AG09309 (cell line): ENCODE measurements around the gene NUCB1.
A peak's percentile ranks its signal among the peaks of the same experiment; 100 is the strongest.
"Not testable (repeated sequence)": the region's sequence is repeated elsewhere in the genome, so short reads cannot be mapped to it uniquely, and the experiment has no call there.

Experiments
- DNase-seq: peaks from one replicate; pipeline ENCODE4 v3.0.0-alpha.2; 2010; ENCODE audit warnings: low read depth
- H3K4me3 ChIP-seq: 2 replicates; pipeline ENCODE4 v1.5.1; 2011; ENCODE audit warnings: mild to moderate bottlenecking, low read depth, low read length, moderate library complexity; ENCODE audit not compliant: control insufficient read depth
- CTCF ChIP-seq: IDR thresholded peaks from 2 replicates; pipeline ENCODE4 v1.5.1; 2011; ENCODE audit warnings: mild to moderate bottlenecking, low read depth, low read length, inconsistent platforms; ENCODE audit not compliant: insufficient read depth, control insufficient read depth; ENCODE audit errors: missing control alignments

The NUCB1 gene

DNA sequence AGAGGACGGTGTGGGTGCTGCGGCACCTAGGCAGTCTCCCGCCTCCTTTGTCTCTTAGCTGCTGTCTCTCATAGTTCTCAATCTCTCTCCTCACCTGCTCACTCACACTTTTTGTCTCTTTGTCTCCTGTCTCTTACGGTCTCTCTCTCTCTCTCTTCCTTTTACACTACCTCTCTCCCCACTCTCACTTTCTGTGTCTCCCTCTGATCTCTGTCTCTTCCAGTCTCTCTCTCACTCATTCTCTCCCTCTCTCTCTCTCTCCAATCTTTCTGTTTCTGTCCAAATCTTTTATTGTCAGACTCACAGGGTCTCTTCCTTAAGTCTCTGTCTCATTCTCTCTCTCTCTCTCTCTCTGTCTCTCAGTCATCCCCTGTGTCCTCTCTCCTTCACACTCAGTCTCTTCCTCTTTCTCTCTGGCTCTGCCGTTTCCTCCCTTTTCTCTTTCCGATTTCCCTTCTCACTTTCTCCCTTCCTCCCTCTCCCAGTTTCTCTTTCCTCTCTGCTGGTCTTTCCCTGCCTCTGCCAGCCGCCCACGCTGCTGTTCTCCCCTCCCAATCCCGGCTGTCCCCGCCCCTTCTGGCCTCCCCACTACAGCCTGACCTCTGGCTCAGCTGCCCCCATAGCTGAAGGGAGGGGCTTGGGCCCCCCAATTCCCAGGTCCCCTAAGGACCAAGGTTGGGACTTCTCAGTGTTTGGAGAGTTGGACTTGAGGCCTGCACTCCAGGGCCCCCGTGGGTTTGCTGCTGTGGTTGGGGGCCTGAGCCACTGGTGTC, 31.8 kb upstream of the NUCB1 start, which contains the start of gene PLEKHA4:
Gene PLEKHA4 (minus strand): TSS at position 504 of the 773 bp plus-strand sequence. CDS start 997 bp downstream, outside the sequence.
- TF ChIP-seq CTCF = no peak
- H3K4me3 ChIP-seq = peak within 1 kb of the TSS; percentile 52

DNA sequence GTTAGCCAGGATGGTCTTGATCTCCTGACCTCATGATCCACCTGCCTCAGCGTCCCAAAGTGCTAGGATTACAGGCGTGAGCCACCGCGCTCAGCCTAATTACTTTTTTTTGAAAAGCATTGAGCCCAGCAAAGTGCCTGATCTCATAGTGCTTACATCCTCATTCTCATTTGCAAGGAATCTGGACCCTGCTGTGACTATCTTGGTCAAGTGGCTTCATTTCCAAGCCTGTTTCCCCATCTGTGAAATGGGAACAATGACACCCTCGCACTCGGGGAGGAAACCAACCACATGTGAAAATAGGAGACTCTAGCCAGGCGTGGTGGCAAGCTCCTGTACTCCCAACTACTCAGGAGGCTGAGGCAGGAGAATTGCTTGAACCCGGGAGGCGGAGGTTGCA, 30.1 kb upstream of the NUCB1 start:
- DNase-seq = no peak
- no peak for TF ChIP-seq CTCF
- H3K4me3 ChIP-seq = no peak overlapping the region

More for the DNA sequence above, 31.8 kb upstream of the NUCB1 start, which contains the start of gene PLEKHA4:
- DNase-seq = no peak

- H3K4me3 ChIP-seq = not testable (repeated sequence)
Measured at GRCh38 chr19:48871471-48872181, 28.5 kb upstream of the NUCB1 start.

DNA sequence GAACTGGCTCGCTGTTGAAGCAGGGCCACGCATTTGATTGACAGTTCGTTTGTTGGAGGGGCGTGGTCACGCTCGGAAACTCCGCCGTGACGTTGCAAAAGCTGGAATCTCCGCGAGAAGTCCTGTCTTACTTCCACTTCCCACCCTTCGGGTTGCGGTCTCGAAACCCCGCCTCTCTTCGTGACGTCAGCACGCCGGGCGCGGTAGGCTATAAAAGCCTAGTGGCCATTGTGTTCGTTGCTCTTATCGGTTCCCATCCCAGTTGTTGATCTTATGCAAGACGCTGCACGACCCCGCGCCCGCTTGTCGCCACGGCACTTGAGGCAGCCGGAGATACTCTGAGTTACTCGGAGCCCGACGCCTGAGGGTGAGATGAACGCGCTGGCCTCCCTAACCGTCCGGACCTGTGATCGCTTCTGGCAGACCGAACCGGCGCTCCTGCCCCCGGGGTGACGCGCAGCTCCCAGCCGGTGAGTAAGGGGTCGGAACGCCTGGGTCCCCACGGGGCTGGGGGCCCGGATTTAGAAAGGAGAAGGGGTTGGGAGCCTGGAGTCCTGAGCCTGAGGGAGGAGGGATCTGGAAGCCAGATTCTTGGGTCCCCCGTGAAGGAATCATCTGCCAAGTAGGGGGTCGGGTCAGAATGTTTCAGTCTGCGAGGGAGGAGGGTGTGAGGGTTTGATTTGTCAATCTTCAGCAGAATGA, 27.8 kb upstream of the NUCB1 start, which contains the start of gene PPP1R15A:
Gene PPP1R15A (plus strand): TSS at position 240 of the 702 bp plus-strand sequence. CDS start 813 bp downstream, outside the sequence.
- peak within 1 kb of the TSS; percentile 97 for H3K4me3 ChIP-seq
- TF ChIP-seq CTCF = no peak
- DNase-seq = peak; percentile 90

More at GRCh38 chr19:48871471-48872181, 28.5 kb upstream of the NUCB1 start:
- DNase-seq = not testable (repeated sequence)

DNA sequence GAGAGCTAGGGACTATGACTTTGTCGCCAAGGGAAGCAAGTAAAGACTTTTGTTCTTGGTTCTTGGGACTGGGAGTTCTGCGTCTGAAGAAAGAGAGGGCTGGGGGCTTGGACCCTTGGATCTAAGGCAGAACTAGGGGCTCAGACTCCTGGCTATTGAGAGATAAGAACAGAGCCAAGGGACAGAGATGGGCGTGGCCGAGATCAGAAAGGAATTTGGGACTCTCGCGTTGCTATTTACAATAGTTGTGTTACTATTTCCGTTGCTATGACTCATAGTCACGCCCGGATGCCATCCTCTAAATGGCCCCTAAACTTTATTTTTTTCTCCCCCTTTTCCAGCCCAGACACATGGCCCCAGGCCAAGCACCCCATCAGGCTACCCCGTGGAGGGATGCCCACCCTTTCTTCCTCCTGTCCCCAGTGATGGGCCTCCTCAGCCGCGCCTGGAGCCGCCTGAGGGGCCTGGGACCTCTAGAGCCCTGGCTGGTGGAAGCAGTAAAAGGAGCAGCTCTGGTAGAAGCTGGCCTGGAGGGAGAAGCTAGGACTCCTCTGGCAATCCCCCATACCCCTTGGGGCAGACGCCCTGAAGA, 27.1 kb upstream of the NUCB1 start:
- peak; percentile 88 for DNase-seq
- H3K4me3 ChIP-seq = peak overlapping the region; percentile 97
- no peak for TF ChIP-seq CTCF

DNA sequence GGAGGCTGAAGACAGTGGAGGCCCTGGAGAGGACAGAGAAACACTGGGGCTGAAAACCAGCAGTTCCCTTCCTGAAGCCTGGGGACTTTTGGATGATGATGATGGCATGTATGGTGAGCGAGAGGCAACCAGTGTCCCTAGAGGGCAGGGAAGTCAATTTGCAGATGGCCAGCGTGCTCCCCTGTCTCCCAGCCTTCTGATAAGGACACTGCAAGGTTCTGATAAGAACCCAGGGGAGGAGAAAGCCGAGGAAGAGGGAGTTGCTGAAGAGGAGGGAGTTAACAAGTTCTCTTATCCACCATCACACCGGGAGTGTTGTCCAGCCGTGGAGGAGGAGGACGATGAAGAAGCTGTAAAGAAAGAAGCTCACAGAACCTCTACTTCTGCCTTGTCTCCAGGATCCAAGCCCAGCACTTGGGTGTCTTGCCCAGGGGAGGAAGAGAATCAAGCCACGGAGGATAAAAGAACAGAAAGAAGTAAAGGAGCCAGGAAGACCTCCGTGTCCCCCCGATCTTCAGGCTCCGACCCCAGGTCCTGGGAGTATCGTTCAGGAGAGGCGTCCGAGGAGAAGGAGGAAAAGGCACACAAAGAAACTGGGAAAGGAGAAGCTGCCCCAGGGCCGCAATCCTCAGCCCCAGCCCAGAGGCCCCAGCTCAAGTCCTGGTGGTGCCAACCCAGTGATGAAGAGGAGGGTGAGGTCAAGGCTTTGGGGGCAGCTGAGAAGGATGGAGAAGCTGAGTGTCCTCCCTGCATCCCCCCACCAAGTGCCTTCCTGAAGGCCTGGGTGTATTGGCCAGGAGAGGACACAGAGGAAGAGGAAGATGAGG, 26.4 kb upstream of the NUCB1 start:
- peak overlapping the region; percentile 97 for H3K4me3 ChIP-seq
- DNase-seq = no peak
- TF ChIP-seq CTCF = no peak
